Lower leg skin (tissue), 3 donors: ENCODE results near the gene SMPDL3B.

Experiments used
- CTCF ChIP-seq, 3 donors: fragments of 450-650 bp; IDR thresholded peaks; one replicate each; pipeline ENCODE4 v1.5.1; 2016; ENCODE audit warnings: antibody characterized with exemption in 3 of 3, mild to moderate bottlenecking in 3 of 3, moderate library complexity in 2 of 3
- POLR2A ChIP-seq, 2 donors: fragments of 450-650 bp; IDR thresholded peaks; one replicate each; pipeline ENCODE4 v1.6.1; 2016 to 2017; ENCODE audit warnings: antibody characterized with exemption in 2 of 2, mild to moderate bottlenecking in 1 of 2, moderate library complexity in 1 of 2

DNA sequence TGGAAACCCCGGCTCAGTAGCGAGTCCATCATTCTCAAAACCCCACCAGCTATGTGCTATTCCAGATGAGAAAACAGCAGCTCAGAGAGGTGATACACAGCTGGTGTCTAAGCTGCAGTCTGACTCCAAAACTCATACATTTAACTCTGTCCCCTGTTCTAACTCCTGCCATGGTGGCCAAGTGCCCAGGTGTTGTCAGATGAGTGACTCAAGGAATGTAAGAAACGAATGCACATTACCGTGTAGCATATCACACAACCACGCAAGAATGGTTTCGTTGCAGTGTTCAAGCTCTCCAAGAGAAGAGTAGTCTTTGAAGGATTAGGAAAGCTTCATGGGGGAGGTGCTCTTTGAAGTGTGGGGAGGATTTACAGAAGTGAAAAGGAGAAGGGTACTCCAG, 20.3 kb downstream of the SMPDL3B start:
- no peak for TF ChIP-seq CTCF (IDR thresholded peaks at IDR 0.05)
- no peak for TF ChIP-seq POLR2A (IDR thresholded peaks at IDR 0.05)
